ENCODE data around the gene AGAP1. TPM values are rescaled to one million over a fixed set of nuclear protein-coding genes. Genes with fewer than 3 reads are reported as not detected.

AGAP1 gene
- total RNA-seq, 4 donors from 2014 or later = 33.7 to 55.2 (median 37.5) TPM

GRCh38 chr2:235712176-235712575, 218.3 kb downstream of the AGAP1 start:
- no peak for ATAC-seq
- H3K27ac ChIP-seq = no peak overlapping the region
- 83% methylated on average over 6 of the region's 6 CpGs; no CpG with 5 or more reads in 1 of the 2 donors for WGBS, 2 donors (ENCODE audit: low coverage in 1 of 2)

GRCh38 chr2:235713189-235713588, 219.3 kb downstream of the AGAP1 start:
- no peak overlapping the region for H3K4me3 ChIP-seq
- H3K9me3 ChIP-seq = no peaks in the 10 kb centered on the region
- peaks cover 0 to 28% of the 10 kb centered on the region in 2 donors for H3K36me3 ChIP-seq
- H3K27ac ChIP-seq = no peak overlapping the region
- 84 to 91% methylated on average over 8 to 9 of the region's 9 CpGs for WGBS, 2 donors (ENCODE audit: low coverage in 1 of 2)
- no peaks in the 10 kb centered on the region for H3K27me3 ChIP-seq
- H3K4me1 ChIP-seq = peaks cover 0 to 50% (median 0%) of the 10 kb centered on the region in 3 donors
- ATAC-seq = no peak
- TF ChIP-seq POLR2AphosphoS5 (IDR thresholded peaks at IDR 0.05) = no peak
- TF ChIP-seq EP300 (IDR thresholded peaks at IDR 0.05) = no peak
- no peak for TF ChIP-seq POLR2A (IDR thresholded peaks at IDR 0.05)
- no peak for TF ChIP-seq CTCF (IDR thresholded peaks at IDR 0.05)

More at GRCh38 chr2:235712176-235712575, 218.3 kb downstream of the AGAP1 start:
- Histone ChIP-seq H3K4me3 (no peak overlapping the region), H3K9me3 (no peaks in the 10 kb centered on the region), H3K4me1 (peaks cover 0 to 48% (median 0%) of the 10 kb centered on the region in 3 donors), H3K27me3 (no peaks in the 10 kb centered on the region), H3K36me3 (peaks cover 0 to 28% of the 10 kb centered on the region in 2 donors)
- TF ChIP-seq POLR2AphosphoS5 (IDR thresholded peaks at IDR 0.05) = no peak
- TF ChIP-seq POLR2A (IDR thresholded peaks at IDR 0.05) = no peak
- TF ChIP-seq CTCF (IDR thresholded peaks at IDR 0.05) = no peak
- TF ChIP-seq EP300 (IDR thresholded peaks at IDR 0.05) = no peak

- no peak for ATAC-seq
- Histone ChIP-seq H3K9me3 (no peaks in the 10 kb centered on the region), H3K36me3 (peaks cover 0 to 30% of the 10 kb centered on the region in 2 donors), H3K27me3 (no peaks in the 10 kb centered on the region), H3K27ac (no peak overlapping the region), H3K4me1 (peaks cover 0 to 39% (median 0%) of the 10 kb centered on the region in 3 donors), H3K4me3 (no peak overlapping the region)
- TF ChIP-seq EP300 (IDR thresholded peaks at IDR 0.05) (no peak), POLR2A (IDR thresholded peaks at IDR 0.05) (no peak), POLR2AphosphoS5 (IDR thresholded peaks at IDR 0.05) (no peak), CTCF (IDR thresholded peaks at IDR 0.05) (no peak)
- 94 to 100% methylated on average over 3 to 5 of the region's 10 CpGs for WGBS, 2 donors (ENCODE audit: low coverage in 1 of 2)
These were observed 221.8 kb downstream of the AGAP1 start for GRCh38 chr2:235715601-235716000.

GRCh38 chr2:235716875-235717496, 223.1 kb downstream of the AGAP1 start:
- peaks cover 0 to 18% of the 10 kb centered on the region in 2 donors for H3K36me3 ChIP-seq
- H3K27ac ChIP-seq = no peak overlapping the region
- WGBS, 2 donors (ENCODE audit: low coverage in 1 of 2) = 60 to 68% methylated on average over 8 to 9 of the region's 13 CpGs
- no peaks in the 10 kb centered on the region for H3K27me3 ChIP-seq
- H3K4me3 ChIP-seq = no peak overlapping the region
- no peak for TF ChIP-seq POLR2A (IDR thresholded peaks at IDR 0.05)
- no peak for TF ChIP-seq POLR2AphosphoS5 (IDR thresholded peaks at IDR 0.05)
- TF ChIP-seq EP300 (IDR thresholded peaks at IDR 0.05) = no peak
- TF ChIP-seq CTCF (IDR thresholded peaks at IDR 0.05) = no peak
- H3K9me3 ChIP-seq = no peaks in the 10 kb centered on the region
- no peak for ATAC-seq
- peaks cover 0 to 32% (median 0%) of the 10 kb centered on the region in 3 donors for H3K4me1 ChIP-seq
